ENCODE data around the gene ZWILCH.

Gene ZWILCH

DNA sequence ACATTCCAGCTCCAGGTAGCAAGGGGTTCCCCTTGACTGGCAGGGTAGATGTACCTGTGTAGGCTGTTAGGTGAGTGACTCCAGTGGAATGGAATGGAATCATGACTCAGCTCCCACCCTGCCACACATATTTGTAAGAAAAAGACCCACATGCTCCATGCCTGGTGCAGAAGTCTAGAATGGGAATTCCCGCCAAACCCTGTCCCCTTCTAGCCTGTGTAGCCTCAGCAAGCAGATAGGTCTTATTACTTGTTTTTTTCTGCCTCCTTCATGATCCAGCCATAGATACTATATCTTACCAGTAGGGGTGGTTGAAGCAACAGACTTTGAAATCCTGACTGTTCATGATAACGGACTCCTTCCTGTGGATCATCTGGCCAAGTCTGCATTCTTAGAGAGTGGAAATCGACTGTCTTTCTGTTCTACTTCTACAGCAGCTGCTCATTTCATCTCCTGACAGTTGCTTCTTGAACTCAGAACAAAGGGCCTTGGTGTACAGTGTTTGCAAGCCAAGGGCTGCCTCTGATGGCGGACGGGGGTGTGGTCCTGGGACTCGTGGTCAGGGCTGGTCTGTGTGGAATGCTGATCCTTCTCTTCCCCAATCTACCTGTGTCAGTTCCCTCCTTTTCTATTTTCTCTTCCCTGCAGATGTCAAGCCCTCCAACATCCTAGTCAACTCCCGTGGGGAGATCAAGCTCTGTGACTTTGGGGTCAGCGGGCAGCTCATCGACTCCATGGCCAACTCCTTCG, 23.8 kb upstream of the ZWILCH start:
- ATAC-seq (ENCODE audit: insufficient read depth, low read depth) (no peak), DNase-seq (no peak)
- no peak overlapping the region for H3K4me3 ChIP-seq (ENCODE audit: low read depth in 1 of 2, low read length in 2 of 2)
- no peak overlapping the region for H2AFZ ChIP-seq (ENCODE audit: low read depth, low read length)
- H3K27ac ChIP-seq (ENCODE audit: low read length): no peak overlapping the region
- peaks cover 55% of the 10 kb centered on the region for H3K36me3 ChIP-seq (ENCODE audit: insufficient read depth, low read length)
- H4K20me1 ChIP-seq (ENCODE audit: insufficient read depth, low read length): peaks cover 19% of the 10 kb centered on the region; the same call in 1 of the 2 replicates
- H3K9me3 ChIP-seq (ENCODE audit: insufficient read depth, low read length, severe bottlenecking): no peaks in the 10 kb centered on the region
- no peak overlapping the region for H3K9ac ChIP-seq (ENCODE audit: low read depth, low read length)
- H3K4me1 ChIP-seq (ENCODE audit: insufficient read depth, low read length): no peaks in the 10 kb centered on the region
- no peaks in the 10 kb centered on the region for H3K27me3 ChIP-seq (ENCODE audit: insufficient read depth, low read length, poor library complexity)
- TF ChIP-seq, protein P1, sequence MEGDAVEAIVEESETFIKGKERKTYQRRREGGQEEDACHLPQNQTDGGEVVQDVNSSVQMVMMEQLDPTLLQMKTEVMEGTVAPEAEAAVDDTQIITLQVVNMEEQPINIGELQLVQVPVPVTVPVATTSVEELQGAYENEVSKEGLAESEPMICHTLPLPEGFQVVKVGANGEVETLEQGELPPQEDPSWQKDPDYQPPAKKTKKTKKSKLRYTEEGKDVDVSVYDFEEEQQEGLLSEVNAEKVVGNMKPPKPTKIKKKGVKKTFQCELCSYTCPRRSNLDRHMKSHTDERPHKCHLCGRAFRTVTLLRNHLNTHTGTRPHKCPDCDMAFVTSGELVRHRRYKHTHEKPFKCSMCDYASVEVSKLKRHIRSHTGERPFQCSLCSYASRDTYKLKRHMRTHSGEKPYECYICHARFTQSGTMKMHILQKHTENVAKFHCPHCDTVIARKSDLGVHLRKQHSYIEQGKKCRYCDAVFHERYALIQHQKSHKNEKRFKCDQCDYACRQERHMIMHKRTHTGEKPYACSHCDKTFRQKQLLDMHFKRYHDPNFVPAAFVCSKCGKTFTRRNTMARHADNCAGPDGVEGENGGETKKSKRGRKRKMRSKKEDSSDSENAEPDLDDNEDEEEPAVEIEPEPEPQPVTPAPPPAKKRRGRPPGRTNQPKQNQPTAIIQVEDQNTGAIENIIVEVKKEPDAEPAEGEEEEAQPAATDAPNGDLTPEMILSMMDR (IDR thresholded peaks at IDR 0.05; ENCODE audit: borderline replicate concordance, extremely low read depth, low read length, poor library complexity, severe bottlenecking): no peak
- no peak for TF ChIP-seq EZH2 (IDR thresholded peaks at IDR 0.05; ENCODE audit: borderline replicate concordance, low read depth, low read length, severe bottlenecking)
- no peak overlapping the region for H3K4me2 ChIP-seq (ENCODE audit: insufficient read depth, low read length)
- peaks cover 22% of the 10 kb centered on the region for H3K79me2 ChIP-seq (ENCODE audit: insufficient read depth, low read length)

DNA sequence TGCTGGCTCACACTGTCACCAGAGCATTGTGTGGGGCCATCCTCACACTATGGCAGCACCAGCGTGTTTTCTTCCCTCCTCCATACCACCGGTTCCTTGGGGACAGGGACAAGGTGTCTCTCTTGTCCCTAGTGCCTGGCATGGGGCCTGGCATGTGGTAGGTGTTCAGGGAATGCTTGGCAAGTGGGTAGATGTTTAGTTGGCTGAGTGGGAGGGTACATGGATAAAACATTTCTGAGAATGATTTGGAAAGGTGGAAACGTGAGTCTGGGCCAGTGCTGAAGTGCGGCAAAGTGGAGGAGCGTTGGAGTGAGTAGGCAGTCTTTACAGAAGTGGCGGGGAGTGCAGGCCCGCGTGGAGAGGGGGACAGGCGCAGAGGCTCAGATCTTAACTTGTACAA, 22.6 kb upstream of the ZWILCH start:
- peaks cover 65% of the 10 kb centered on the region for H3K36me3 ChIP-seq (ENCODE audit: insufficient read depth, low read length)
- no peak for DNase-seq

DNA sequence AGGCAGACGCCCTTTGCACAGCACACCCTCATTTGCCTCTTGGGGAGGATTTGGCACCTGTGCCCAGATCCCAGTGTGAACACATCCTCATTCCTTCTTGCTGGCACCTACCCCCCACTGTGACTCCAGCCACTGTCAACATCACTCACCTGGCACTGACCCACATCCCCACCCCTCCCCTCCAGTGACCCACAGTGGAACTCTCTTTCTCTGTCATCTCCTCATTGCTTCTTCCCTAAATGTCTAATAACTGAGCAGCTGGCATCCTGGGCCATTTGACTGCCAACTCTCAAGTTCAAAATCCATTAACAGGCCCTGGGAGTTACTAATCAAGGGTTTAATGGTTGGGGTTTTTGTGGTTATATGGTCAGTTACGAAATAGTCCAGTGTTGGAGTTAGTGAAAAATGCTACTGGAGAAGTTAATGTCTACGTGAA, 22.0 kb upstream of the ZWILCH start:
- 0 out of 2 replicates have a peak, but pooled peaks cover 4% of the 10 kb centered on the region for H4K20me1 ChIP-seq (ENCODE audit: insufficient read depth, low read length)
- H3K4me2 ChIP-seq (ENCODE audit: insufficient read depth, low read length): no peak overlapping the region
- no peak overlapping the region for H3K27ac ChIP-seq (ENCODE audit: low read length)
- no peaks in the 10 kb centered on the region for H3K4me1 ChIP-seq (ENCODE audit: insufficient read depth, low read length)
- H3K9ac ChIP-seq (ENCODE audit: low read depth, low read length): no peak overlapping the region
- DNase-seq (no peak), ATAC-seq (ENCODE audit: insufficient read depth, low read depth) (no peak)
- peaks cover 67% of the 10 kb centered on the region for H3K36me3 ChIP-seq (ENCODE audit: insufficient read depth, low read length)
- H3K4me3 ChIP-seq (ENCODE audit: low read depth in 1 of 2, low read length in 2 of 2): no peak overlapping the region
- no peak for TF ChIP-seq EZH2 (IDR thresholded peaks at IDR 0.05; ENCODE audit: borderline replicate concordance, low read depth, low read length, severe bottlenecking)
- H3K9me3 ChIP-seq (ENCODE audit: insufficient read depth, low read length, severe bottlenecking): no peaks in the 10 kb centered on the region
- H3K27me3 ChIP-seq (ENCODE audit: insufficient read depth, low read length, poor library complexity): no peaks in the 10 kb centered on the region
- H3K79me2 ChIP-seq (ENCODE audit: insufficient read depth, low read length): peaks cover 17% of the 10 kb centered on the region
- no peak overlapping the region for H2AFZ ChIP-seq (ENCODE audit: low read depth, low read length)

More for the DNA sequence above, 22.6 kb upstream of the ZWILCH start:
- no peak overlapping the region for H3K9ac ChIP-seq (ENCODE audit: low read depth, low read length)
- peaks cover 9% of the 10 kb centered on the region; the same call in 1 of the 2 replicates for H4K20me1 ChIP-seq (ENCODE audit: insufficient read depth, low read length)
- no peaks in the 10 kb centered on the region for H3K27me3 ChIP-seq (ENCODE audit: insufficient read depth, low read length, poor library complexity)
- no peak overlapping the region for H2AFZ ChIP-seq (ENCODE audit: low read depth, low read length)
- peaks cover 20% of the 10 kb centered on the region for H3K79me2 ChIP-seq (ENCODE audit: insufficient read depth, low read length)
- no peaks in the 10 kb centered on the region for H3K9me3 ChIP-seq (ENCODE audit: insufficient read depth, low read length, severe bottlenecking)
- no peak overlapping the region for H3K4me3 ChIP-seq (ENCODE audit: low read depth in 1 of 2, low read length in 2 of 2)
- H3K4me2 ChIP-seq (ENCODE audit: insufficient read depth, low read length): no peak overlapping the region
- H3K27ac ChIP-seq (ENCODE audit: low read length): no peak overlapping the region
- ATAC-seq (ENCODE audit: insufficient read depth, low read depth): no peak
- H3K4me1 ChIP-seq (ENCODE audit: insufficient read depth, low read length): no peaks in the 10 kb centered on the region
- TF ChIP-seq, protein P1 (IDR thresholded peaks at IDR 0.05; ENCODE audit: borderline replicate concordance, extremely low read depth, low read length, poor library complexity, severe bottlenecking): no peak
- TF ChIP-seq EZH2 (IDR thresholded peaks at IDR 0.05; ENCODE audit: borderline replicate concordance, low read depth, low read length, severe bottlenecking): no peak

DNA sequence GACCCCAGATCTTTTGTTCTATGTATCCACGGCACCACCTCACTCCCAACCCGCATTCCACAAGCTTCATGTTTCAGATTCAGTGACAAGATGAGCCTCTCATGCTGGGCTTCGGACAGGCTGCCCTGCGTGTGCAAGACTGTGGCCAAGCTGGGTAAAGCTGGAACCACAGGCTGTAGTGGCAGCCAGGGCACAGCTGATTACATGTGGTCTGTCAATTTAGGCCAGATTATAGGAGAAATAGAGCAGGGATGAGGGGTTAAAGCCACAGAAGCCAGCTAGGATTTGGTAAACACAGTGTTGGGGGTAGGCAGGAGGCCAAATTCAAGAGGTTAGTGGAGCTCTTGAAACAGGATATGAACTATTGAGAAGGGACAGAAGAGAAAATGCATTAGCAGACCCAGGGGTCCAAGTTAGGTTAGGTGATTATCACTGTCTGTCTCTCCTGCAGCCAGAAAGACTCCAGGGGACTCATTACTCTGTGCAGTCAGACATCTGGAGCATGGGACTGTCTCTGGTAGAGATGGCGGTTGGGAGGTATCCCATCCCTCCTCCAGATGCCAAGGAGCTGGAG, 20.5 kb upstream of the ZWILCH start:
- Histone ChIP-seq H3K79me2 (ENCODE audit: insufficient read depth, low read length) (peaks cover 15% of the 10 kb centered on the region), H3K27ac (ENCODE audit: low read length) (no peak overlapping the region), H3K9ac (ENCODE audit: low read depth, low read length) (no peak overlapping the region), H2AFZ (ENCODE audit: low read depth, low read length) (no peak overlapping the region), H4K20me1 (ENCODE audit: insufficient read depth, low read length) (0 out of 2 replicates have a peak, but pooled peaks cover 4% of the 10 kb centered on the region), H3K4me3 (ENCODE audit: low read depth in 1 of 2, low read length in 2 of 2) (no peak overlapping the region), H3K36me3 (ENCODE audit: insufficient read depth, low read length) (peaks cover 82% of the 10 kb centered on the region), H3K27me3 (ENCODE audit: insufficient read depth, low read length, poor library complexity) (no peaks in the 10 kb centered on the region), H3K9me3 (ENCODE audit: insufficient read depth, low read length, severe bottlenecking) (no peaks in the 10 kb centered on the region), H3K4me1 (ENCODE audit: insufficient read depth, low read length) (no peaks in the 10 kb centered on the region), H3K4me2 (ENCODE audit: insufficient read depth, low read length) (no peak overlapping the region)
- TF ChIP-seq EZH2 (IDR thresholded peaks at IDR 0.05; ENCODE audit: borderline replicate concordance, low read depth, low read length, severe bottlenecking): no peak
- TF ChIP-seq, protein P1 (IDR thresholded peaks at IDR 0.05; ENCODE audit: borderline replicate concordance, extremely low read depth, low read length, poor library complexity, severe bottlenecking): no peak
- DNase-seq: no peak
- no peak for ATAC-seq (ENCODE audit: insufficient read depth, low read depth)
